SK-N-SH treated with all-trans-retinoic acid at 6 μM for 48 hours (cell line): Measurements from ENCODE around the gene APOL2.

Experiments
- ESRRG ChIP-seq: fragments of 250-450 bp; sonication (Bioruptor Pico); IDR thresholded peaks from 2 replicates; pipeline ENCODE4 v1.6.1; 2021; ENCODE audit warnings: mild to moderate bottlenecking
- GLIS3 ChIP-seq: fragments of 250-450 bp; sonication (Bioruptor Pico); IDR thresholded peaks from 2 replicates; pipeline ENCODE4 v1.5.0; 2020; ENCODE audit warnings: mild to moderate bottlenecking, moderate library complexity
- OSR1 ChIP-seq: fragments of 250-450 bp; sonication (Bioruptor Pico); IDR thresholded peaks from 2 replicates; pipeline ENCODE4 v1.8.0; 2022; ENCODE audit warnings: moderate library complexity, mild to moderate bottlenecking, inconsistent platforms
- RARB ChIP-seq: fragments of 250-450 bp; sonication (Bioruptor Pico); IDR thresholded peaks from 2 replicates; pipeline ENCODE4 v1.8.0; 2021; ENCODE audit warnings: mild to moderate bottlenecking, moderate library complexity
- TCF4 ChIP-seq: fragments of 250-450 bp; sonication (Bioruptor Pico); IDR thresholded peaks from 2 replicates; pipeline ENCODE4 v1.8.0; 2021; ENCODE audit warnings: mild to moderate bottlenecking, moderate library complexity, borderline replicate concordance
- ZNF565 ChIP-seq: fragments of 450-650 bp; formaldehyde crosslinking; conservative IDR thresholded peaks from 2 replicates; pipeline ENCODE4 v1.5.0; 2020; ENCODE audit warnings: low read depth, mild to moderate bottlenecking, moderate library complexity
- ZNF70 ChIP-seq: fragments of 450-650 bp; formaldehyde crosslinking; IDR thresholded peaks from 2 replicates; pipeline ENCODE4 v1.5.0; 2020; ENCODE audit warnings: mild to moderate bottlenecking, moderate library complexity
- ZNF8 ChIP-seq: fragments of 450-650 bp; formaldehyde crosslinking; IDR thresholded peaks from 2 replicates; pipeline ENCODE4 v1.5.0; 2020; ENCODE audit warnings: mild to moderate bottlenecking, moderate library complexity
- TF ChIP-seq, protein P1 (sequence below): fragments of 250-450 bp; sonication (Bioruptor Pico); IDR thresholded peaks from 2 replicates; pipeline ENCODE4 v1.8.0; 2020; ENCODE audit warnings: mild to moderate bottlenecking, moderate library complexity, borderline replicate concordance

DNA sequence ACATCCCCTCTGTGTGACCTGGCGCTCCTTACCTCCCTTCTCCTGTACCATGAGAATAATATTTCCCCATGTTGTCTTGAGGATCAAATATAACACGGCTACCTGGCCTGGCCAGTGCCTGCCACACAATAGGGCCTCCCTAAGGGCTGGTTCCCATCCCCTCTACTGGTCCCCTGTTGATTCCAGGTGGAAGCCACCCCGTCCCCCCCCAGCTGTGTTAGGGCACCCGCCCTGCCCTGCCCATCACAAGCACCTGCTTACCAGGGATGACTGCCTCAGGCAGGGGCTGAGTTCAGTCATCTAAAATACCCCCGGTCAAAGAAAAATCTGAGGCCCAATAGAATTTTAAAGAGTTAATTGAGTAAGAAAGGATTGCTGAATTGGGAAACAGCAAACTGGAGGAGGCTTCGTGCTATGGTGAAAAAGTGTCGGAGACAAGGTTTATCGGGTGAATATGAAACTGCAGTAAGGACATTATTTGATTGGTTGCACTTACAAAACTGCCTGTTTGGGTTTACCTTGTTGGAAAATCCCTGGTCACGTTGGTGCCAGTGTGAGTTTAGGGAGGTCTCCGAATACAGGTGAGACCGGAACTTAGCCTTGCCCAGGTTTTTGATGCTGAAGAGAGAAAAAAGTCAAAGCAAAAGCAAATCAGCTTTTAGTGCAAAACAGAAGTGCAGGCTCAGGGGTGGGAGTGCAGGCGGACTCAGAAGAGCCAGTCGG, 18.8 kb upstream of the APOL2 start:
- no peak for TF ChIP-seq ZNF8 (CRISPR knock-in tag)
- TF ChIP-seq ZNF565: no peak
- TF ChIP-seq GLIS3 (CRISPR knock-in tag): no peak
- no peak for TF ChIP-seq ESRRG (CRISPR knock-in tag)
- TF ChIP-seq OSR1 (CRISPR knock-in tag): no peak
- no peak for TF ChIP-seq RARB (CRISPR knock-in tag)
- TF ChIP-seq, protein P1, sequence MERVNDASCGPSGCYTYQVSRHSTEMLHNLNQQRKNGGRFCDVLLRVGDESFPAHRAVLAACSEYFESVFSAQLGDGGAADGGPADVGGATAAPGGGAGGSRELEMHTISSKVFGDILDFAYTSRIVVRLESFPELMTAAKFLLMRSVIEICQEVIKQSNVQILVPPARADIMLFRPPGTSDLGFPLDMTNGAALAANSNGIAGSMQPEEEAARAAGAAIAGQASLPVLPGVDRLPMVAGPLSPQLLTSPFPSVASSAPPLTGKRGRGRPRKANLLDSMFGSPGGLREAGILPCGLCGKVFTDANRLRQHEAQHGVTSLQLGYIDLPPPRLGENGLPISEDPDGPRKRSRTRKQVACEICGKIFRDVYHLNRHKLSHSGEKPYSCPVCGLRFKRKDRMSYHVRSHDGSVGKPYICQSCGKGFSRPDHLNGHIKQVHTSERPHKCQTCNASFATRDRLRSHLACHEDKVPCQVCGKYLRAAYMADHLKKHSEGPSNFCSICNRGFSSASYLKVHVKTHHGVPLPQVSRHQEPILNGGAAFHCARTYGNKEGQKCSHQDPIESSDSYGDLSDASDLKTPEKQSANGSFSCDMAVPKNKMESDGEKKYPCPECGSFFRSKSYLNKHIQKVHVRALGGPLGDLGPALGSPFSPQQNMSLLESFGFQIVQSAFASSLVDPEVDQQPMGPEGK (CRISPR knock-in tag): no peak
- TF ChIP-seq TCF4: no peak
- TF ChIP-seq ZNF70 (CRISPR knock-in tag): no peak
